Peyer's patch (tissue), 4 donors: ENCODE data around the gene CRYGD. TPM values are rescaled to one million over a fixed set of nuclear protein-coding genes. Genes with fewer than 3 reads are reported as not detected.
"Not testable (repeated sequence)": the region's sequence is repeated elsewhere in the genome, so short reads cannot be mapped to it uniquely, and the experiment has no call there.

ENCODE experiments used
- DNase-seq, 3 donors: peaks; one replicate each; pipeline ENCODE4 v3.0.0-alpha.2; 2017 to 2019
- H3K27ac ChIP-seq, 4 donors: fragments of 200-600 bp; sonication (generic); one replicate each; pipeline ENCODE4 v1.5.1; 2016 to 2019
- H3K27me3 ChIP-seq, 2 donors: fragments of 200-600 bp; sonication (generic); one replicate each; pipeline ENCODE4 v1.5.1; 2019
- H3K36me3 ChIP-seq, 3 donors: fragments of 200-600 bp; sonication (generic); one replicate each; pipeline ENCODE4 v1.5.1; 2016 to 2019
- H3K4me1 ChIP-seq, 4 donors: fragments of 200-600 bp; sonication (generic); one replicate each; pipeline ENCODE4 v1.5.1; 2016 to 2019
- H3K4me3 ChIP-seq, 4 donors: fragments of 200-600 bp; sonication (generic); 1 replicate in 3 of 4; 2 replicates in 1 of 4; pipeline ENCODE4 v1.5.1; 2016 to 2019; ENCODE audit warnings: mild to moderate bottlenecking in 1 of 4
- H3K9me3 ChIP-seq, 4 donors: fragments of 200-600 bp; sonication (generic); one replicate each; pipeline ENCODE4 v1.5.1; 2016 to 2019; ENCODE audit warnings: mild to moderate bottlenecking in 1 of 4
- CTCF ChIP-seq, 6 experiments: fragments of 450-650 bp in 4 of 6; fragments of 200-600 bp in 2 of 6; sonication (generic) in 1 of 6; IDR thresholded peaks; one replicate each; pipeline ENCODE4 v1.5.1; 2017 to 2019; ENCODE audit warnings: antibody characterized with exemption in 6 of 6, mild to moderate bottlenecking in 3 of 6, moderate library complexity in 1 of 6
- POLR2A ChIP-seq, 2 donors: fragments of 450-650 bp; IDR thresholded peaks; one replicate each; pipeline ENCODE4 v1.5.1; 2017; ENCODE audit warnings: antibody characterized with exemption in 2 of 2, mild to moderate bottlenecking in 2 of 2, moderate library complexity in 2 of 2
- total RNA-seq, 4 donors: library from RNA; depleted of rRNA; stranded (reverse); fragments of >200 nt; gene quantifications; one replicate each; pipeline ENCODE4 v1.1.0, GENCODE V29; 2016

The CRYGD gene
- total RNA-seq, 4 donors from 2014 or later = not detected

GRCh38 chr2:208142925-208143799 lies 18.8 kb upstream of the CRYGD start:
- no peak overlapping the region for H3K27ac ChIP-seq
- TF ChIP-seq CTCF (IDR thresholded peaks at IDR 0.05) (no peak), POLR2A (IDR thresholded peaks at IDR 0.05) (no peak)
- peaks cover 0 to 4% (median 0%) of the 10 kb centered on the region in 4 donors for H3K4me1 ChIP-seq
- no peak for DNase-seq
- no peaks in the 10 kb centered on the region for H3K27me3 ChIP-seq
- H3K9me3 ChIP-seq = no peaks in the 10 kb centered on the region
- H3K4me3 ChIP-seq = no peak overlapping the region
- H3K36me3 ChIP-seq = no peaks in the 10 kb centered on the region

DNA sequence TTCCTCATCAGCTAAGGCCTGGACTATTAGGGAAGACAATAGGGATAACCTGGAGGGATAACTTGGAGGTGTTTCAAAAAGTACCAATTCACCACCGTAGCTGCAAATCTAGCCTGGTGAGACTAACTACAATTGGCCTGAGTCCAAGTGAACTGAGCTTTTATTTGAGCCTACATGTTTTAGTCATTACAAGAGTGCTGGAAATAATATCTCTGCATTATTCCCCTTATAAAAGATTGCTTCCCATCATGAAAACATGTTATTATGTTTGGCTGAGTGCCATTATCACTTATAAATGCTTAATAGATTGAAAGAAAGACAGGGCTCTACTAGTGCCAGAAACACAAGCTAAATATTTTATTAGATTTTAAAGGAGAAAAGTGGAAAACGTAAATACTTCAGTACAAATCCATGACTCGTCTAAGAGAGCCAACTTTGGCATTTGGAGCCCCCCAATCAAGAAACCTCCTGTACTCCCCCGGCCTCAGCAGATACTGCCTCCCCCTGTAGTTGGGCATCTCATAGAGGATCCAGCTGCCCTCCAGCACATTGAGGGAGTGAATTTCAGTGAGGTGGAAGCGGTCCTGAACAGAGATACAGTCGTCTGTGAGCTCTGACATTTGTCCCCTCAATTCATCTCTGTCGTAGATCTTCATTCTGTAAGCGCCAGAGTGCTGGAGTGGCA lies 18.1 kb upstream of the CRYGD start:
- Histone ChIP-seq H3K4me1 (peaks cover 0 to 4% (median 0%) of the 10 kb centered on the region in 4 donors), H3K36me3 (no peaks in the 10 kb centered on the region), H3K9me3 (no peaks in the 10 kb centered on the region), H3K27me3 (no peaks in the 10 kb centered on the region), H3K27ac (no peak overlapping the region), H3K4me3 (no peak overlapping the region)
- no peak for TF ChIP-seq POLR2A (IDR thresholded peaks at IDR 0.05)
- no peak for TF ChIP-seq CTCF (IDR thresholded peaks at IDR 0.05)
- no peak for DNase-seq

- H3K4me3 ChIP-seq = no peak overlapping the region
- H3K4me1 ChIP-seq = peaks cover 0 to 18% (median 1%) of the 10 kb centered on the region in 4 donors
- H3K27ac ChIP-seq = no peak overlapping the region
- TF ChIP-seq POLR2A (IDR thresholded peaks at IDR 0.05) (no peak), CTCF (IDR thresholded peaks at IDR 0.05) (no peak)
- H3K27me3 ChIP-seq = no peaks in the 10 kb centered on the region
- no peaks in the 10 kb centered on the region for H3K36me3 ChIP-seq
- no peaks in the 10 kb centered on the region for H3K9me3 ChIP-seq
- DNase-seq = no peak
Observed at GRCh38 chr2:208139447-208139846, 15.1 kb upstream of the CRYGD start.

- not testable (repeated sequence) for H3K36me3 ChIP-seq, H3K9me3 ChIP-seq, H3K4me3 ChIP-seq, H3K27me3 ChIP-seq, DNase-seq, H3K27ac ChIP-seq
- peaks cover 0 to 20% (median 1%) of the 10 kb centered on the region in 4 donors for H3K4me1 ChIP-seq
Observed at GRCh38 chr2:208138334-208138733, 14.0 kb upstream of the CRYGD start.

DNA sequence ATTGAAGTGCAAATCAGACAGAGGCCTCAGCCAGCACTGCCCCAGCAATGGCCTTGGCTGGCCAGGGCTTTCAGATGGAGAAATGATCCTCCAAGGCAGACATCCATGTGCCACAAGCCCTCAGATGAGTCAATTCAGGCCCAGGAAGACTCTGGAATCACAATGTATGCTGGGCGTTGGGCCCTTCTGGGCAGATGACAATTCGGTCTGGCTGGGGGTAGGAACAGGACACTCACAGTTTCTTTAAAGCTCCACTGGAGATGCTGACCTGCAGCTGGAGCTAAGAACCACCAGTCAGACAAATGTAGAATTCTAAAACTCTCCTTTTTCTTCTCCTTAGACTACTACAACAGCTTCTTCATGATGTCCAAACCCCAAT lies 12.4 kb upstream of the CRYGD start:
- Histone ChIP-seq H3K27me3 (no peaks in the 10 kb centered on the region), H3K4me3 (no peak overlapping the region), H3K27ac (peak overlapping the region in 1 of 4 donors; percentile 81), H3K4me1 (peaks cover 0 to 18% (median 1%) of the 10 kb centered on the region in 4 donors), H3K9me3 (no peaks in the 10 kb centered on the region), H3K36me3 (no peaks in the 10 kb centered on the region)
- DNase-seq = no peak
- no peak for TF ChIP-seq CTCF (IDR thresholded peaks at IDR 0.05)
- no peak for TF ChIP-seq POLR2A (IDR thresholded peaks at IDR 0.05)
